IPS DF 4.7 (cell line): ENCODE results near the gene PYHIN1.

Experiments used
- DNase-seq: peaks from one replicate; pipeline ENCODE4 v3.0.0-alpha.2; 2013; ENCODE audit warnings: low spot score; ENCODE audit errors: extremely low read depth

PYHIN1 gene

DNA sequence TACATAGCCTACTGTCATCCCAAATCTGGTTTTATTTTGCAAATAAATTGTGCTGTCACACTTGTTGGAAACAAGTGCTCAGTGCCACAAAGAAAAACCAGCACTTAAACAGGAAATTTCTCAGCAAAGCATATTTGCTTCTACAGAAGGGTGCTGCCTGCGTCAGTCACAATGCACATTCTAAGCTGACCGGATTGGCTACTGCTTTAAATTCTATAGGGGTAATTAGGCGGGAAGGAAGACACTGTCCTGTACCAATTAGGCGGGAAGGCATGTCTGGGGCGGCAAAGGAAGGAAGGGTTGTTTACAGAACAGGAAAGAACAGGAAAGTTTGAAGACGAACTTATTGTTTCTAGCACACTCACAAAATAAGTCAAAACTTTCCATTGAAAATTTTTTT is 81.1 kb downstream of the PYHIN1 start:
- DNase-seq, result no peak

DNA sequence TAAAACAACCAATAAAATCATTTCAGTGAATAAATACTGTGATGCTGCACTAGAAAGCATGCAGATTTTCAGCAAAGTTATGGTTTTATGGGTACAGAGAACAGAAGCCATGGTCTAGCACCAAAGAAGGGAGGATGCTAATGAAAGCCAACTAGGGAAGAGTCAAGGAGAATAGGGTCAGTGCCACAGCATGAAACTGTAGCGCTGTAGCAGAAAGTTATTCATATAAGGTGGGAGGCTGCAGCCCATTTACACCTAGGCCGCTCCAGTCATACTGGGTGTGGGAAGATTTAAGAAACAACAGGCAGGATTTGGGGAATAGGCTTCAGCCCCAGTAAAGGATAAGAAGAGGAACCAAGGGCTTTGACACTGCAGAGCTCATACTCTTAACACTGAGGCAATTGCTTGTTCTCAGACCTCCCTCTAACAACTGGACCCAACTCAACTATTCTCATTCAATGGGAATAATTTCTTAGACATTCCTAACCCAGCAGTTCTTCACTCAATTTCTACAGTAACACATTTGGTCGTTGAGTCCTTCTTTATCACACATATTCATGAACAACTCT is 82.7 kb downstream of the PYHIN1 start:
- no peak for DNase-seq

DNA sequence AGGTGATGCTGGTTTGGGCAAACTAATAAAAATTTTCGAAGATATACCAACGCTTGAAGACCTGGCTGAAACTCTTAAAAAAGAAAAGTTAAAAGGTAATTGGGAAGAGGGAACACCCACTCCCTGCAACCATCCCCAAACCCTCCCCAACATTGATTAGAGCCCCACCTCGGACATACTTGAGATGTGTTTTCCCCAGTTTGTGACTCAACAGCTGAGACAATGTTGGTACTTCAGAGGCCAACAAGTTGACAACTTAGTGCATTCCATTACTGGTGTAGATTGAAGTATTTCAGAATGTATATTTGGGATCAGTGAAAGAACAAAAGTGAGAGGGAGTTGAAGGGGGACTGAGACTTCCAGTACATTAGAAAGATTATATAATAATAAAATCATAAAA is 83.5 kb downstream of the PYHIN1 start:
- DNase-seq, result no peak

DNA sequence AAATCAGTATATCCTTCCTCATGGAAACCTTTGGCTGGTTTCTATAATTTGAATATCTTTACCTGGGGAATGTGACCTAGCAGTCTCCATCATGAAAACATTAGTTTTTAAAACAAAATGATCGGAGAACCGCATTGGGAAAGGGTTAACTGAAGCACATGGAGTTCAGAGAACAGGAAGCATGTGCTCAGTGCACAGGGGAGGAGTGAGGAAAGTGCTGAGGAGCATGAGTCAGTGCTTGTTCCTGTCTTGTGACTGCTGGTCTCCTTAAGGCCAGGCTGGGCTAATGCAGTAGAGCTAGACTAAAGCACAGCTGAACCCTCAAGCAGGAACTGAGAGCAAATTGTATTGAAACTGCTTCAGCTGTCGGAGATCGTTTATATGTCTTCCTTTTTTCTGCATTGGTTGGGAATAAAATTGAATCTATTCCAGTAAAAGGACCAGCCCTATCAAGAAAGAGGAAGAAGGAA is 84.1 kb downstream of the PYHIN1 start:
- DNase-seq, result no peak

DNA sequence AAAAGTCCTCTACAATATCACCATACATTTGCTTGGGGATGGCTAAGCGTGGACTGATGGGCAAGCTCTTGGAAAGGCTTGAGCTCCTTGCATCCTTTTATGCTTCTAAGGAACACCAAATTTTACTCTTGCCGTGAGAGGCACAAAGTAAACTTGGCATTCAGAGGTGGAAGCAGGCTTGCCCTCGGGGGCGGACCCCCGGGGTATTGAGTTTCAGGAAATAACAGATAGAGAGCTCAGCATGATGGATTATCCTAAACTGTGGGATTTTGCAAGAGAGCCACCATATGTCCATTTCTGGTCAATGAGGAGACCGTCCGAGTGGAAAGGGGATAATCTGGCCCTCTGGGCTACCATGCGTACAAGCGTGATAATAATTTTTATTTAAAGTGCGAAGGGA is 92.4 kb downstream of the PYHIN1 start:
- no peak for DNase-seq

DNA sequence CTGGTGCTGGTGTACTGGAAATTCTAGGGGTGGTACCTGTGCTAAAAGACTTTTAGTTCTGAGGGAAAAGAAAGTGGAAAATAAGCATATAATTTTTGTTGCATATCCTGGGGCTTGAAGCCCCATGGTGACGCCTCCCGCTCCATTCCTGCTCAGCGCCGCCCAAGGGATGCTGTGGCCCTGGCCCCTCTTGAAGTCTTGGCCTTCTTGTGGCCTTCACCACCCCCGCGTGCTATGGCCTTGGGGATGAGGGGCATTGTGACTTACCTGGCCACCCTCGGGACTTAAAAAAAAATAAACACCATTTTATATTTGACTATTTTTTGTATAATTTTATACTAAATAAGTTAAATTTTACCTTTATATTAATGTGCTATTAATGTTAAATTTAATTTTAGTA is 93.7 kb downstream of the PYHIN1 start:
- no peak for DNase-seq
